Progenitor cell of endocrine pancreas (in vitro differentiated cells): ENCODE measurements around the gene POLG2. TPM values are rescaled to one million over a fixed set of nuclear protein-coding genes. Genes with fewer than 3 reads are reported as not detected.

Experiments
- DNase-seq: peaks from one replicate; pipeline ENCODE4 v3.0.0; 2021; ENCODE audit warnings: low spot score; ENCODE audit not compliant: unreplicated experiment
- H3K27ac Mint-ChIP-seq: 2 replicates; pipeline ENCODE4 v1.8.0; 2021; ENCODE audit warnings: mild to moderate bottlenecking, moderate library complexity, mixed read lengths
- H3K27me3 Mint-ChIP-seq: 2 replicates; pipeline ENCODE4 v1.8.0; 2021; ENCODE audit warnings: mixed read lengths
- H3K36me3 Mint-ChIP-seq: 2 replicates; pipeline ENCODE4 v1.8.0; 2022; ENCODE audit warnings: mixed read lengths; ENCODE audit not compliant: insufficient read depth
- H3K4me1 Mint-ChIP-seq: 2 replicates; pipeline ENCODE4 v1.8.0; 2021; ENCODE audit warnings: low read depth, mixed read lengths
- H3K4me3 Mint-ChIP-seq: 2 replicates; pipeline ENCODE4 v1.8.0; 2021; ENCODE audit warnings: low read depth, mild to moderate bottlenecking, moderate library complexity, mixed read lengths
- H3K9me3 Mint-ChIP-seq: 2 replicates; pipeline ENCODE4 v1.8.0; 2021; ENCODE audit warnings: low read depth, mixed read lengths
- total RNA-seq: library from RNA; stranded (reverse); gene quantifications from 2 replicates; pipeline ENCODE4 v1.2.1, GENCODE V29; 2021
- TF ChIP-seq, protein P1 (sequence below): fragments of 200-600 bp; sonication (generic); IDR thresholded peaks from one replicate; pipeline ENCODE4 v1.5.0; 2021; ENCODE audit warnings: antibody characterized with exemption, mild to moderate bottlenecking; ENCODE audit not compliant: unreplicated experiment

POLG2 gene
- total RNA-seq, 1 donor from 2014 or later: 33.1 TPM

DNA sequence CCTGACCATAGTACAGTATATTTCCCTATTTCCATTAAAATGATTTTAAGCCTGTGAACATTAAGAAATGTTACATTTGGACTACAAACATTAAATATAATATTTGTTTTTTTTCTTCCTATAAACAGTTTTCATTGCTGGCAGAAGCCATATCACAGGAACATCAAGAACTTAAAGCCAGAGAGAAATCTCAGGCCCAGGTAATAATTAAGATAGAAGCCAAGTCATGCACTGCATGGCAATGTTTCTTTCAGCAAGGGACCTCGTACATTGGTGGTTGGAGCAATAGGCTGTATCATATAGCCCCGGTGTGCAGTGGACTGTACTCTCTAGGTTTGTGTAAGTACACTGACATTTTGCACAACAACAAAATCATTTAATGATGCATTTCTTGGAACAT, 40.1 kb upstream of the POLG2 start:
- Mint-ChIP-seq H3K9me3 (no peaks in the 10 kb centered on the region), H3K27ac (no peak overlapping the region), H3K4me1 (no peaks in the 10 kb centered on the region), H3K36me3 (peaks cover 23% of the 10 kb centered on the region), H3K27me3 (no peaks in the 10 kb centered on the region), H3K4me3 (no peak overlapping the region)
- TF ChIP-seq, protein P1, sequence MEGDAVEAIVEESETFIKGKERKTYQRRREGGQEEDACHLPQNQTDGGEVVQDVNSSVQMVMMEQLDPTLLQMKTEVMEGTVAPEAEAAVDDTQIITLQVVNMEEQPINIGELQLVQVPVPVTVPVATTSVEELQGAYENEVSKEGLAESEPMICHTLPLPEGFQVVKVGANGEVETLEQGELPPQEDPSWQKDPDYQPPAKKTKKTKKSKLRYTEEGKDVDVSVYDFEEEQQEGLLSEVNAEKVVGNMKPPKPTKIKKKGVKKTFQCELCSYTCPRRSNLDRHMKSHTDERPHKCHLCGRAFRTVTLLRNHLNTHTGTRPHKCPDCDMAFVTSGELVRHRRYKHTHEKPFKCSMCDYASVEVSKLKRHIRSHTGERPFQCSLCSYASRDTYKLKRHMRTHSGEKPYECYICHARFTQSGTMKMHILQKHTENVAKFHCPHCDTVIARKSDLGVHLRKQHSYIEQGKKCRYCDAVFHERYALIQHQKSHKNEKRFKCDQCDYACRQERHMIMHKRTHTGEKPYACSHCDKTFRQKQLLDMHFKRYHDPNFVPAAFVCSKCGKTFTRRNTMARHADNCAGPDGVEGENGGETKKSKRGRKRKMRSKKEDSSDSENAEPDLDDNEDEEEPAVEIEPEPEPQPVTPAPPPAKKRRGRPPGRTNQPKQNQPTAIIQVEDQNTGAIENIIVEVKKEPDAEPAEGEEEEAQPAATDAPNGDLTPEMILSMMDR: no peak
- DNase-seq: no peak

DNA sequence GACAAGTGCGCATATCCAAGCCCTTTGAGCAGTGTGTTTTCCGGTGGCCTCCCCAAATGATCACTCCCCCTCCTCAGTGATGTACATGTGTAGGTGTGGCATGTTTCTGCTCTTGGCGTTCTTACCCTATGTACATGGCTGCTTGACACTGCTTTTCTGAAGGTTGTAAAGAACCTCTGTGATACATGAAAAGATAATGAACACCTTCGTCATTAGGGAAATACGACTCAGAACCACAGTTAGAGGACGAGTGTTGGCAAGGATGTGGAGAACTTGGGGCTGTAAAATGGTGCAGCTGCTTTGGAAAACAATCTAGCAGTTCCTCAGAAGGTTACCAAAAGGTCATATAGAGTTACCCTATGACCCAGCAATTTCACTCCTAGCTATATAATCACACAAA, 38.5 kb upstream of the POLG2 start:
- peaks cover 23% of the 10 kb centered on the region for H3K36me3 Mint-ChIP-seq

DNA sequence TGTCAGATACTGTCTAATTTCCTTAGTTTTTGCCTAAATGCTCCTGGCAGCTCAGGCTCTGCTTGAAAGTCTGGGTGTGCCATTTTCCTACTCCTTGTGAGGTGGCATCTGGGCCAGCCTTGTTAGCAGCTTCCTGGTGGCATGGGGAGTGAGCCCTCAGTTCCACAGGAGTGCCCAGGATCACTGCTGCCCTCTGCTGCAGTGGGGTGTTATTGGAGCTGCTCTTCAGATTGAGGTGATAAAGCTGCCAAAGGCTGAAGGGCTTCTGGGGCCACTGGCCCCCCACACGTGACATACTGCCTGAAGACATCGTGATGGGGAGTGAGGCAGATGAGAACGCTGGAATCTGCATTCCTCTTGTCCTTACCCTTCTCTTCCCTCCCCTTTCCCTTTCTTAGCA, 37.3 kb upstream of the POLG2 start:
- no peaks in the 10 kb centered on the region for H3K27me3 Mint-ChIP-seq
- peaks cover 25% of the 10 kb centered on the region for H3K36me3 Mint-ChIP-seq
- no peaks in the 10 kb centered on the region for H3K4me1 Mint-ChIP-seq
- TF ChIP-seq, protein P1: no peak
- DNase-seq: no peak
- peak overlapping the region; percentile 8 for H3K27ac Mint-ChIP-seq
- no peaks in the 10 kb centered on the region for H3K9me3 Mint-ChIP-seq
- H3K4me3 Mint-ChIP-seq: no peak overlapping the region

More for the DNA sequence above, 38.5 kb upstream of the POLG2 start:
- DNase-seq: no peak
- Mint-ChIP-seq H3K4me1 (no peaks in the 10 kb centered on the region), H3K4me3 (no peak overlapping the region), H3K27me3 (no peaks in the 10 kb centered on the region), H3K27ac (no peak overlapping the region), H3K9me3 (no peaks in the 10 kb centered on the region)
- TF ChIP-seq, protein P1: no peak

DNA sequence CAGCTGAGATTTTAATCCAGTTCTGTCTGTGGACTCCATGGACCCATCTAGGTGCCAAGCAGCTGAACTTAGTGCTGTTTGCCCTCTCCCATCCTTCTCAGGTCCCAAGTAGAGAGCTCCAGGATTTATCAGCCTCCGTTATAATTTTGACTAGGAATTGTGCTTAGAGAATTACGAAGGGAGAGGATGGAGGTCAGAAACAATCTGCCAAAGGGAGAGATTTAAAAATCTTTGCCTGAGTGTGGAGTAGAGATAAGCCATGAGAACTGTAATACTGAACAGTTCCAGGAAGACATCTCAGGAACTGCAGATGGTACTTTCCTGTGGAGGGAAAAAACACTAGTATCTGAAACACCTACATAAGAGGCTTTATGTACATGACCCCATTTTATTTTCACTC, 36.9 kb upstream of the POLG2 start:
- peaks cover 26% of the 10 kb centered on the region for H3K36me3 Mint-ChIP-seq
- peak overlapping the region; percentile 15 for H3K27ac Mint-ChIP-seq
- H3K9me3 Mint-ChIP-seq: no peaks in the 10 kb centered on the region
- H3K4me3 Mint-ChIP-seq: no peak overlapping the region
- DNase-seq: no peak
- H3K27me3 Mint-ChIP-seq: no peaks in the 10 kb centered on the region
- TF ChIP-seq, protein P1: no peak
- no peaks in the 10 kb centered on the region for H3K4me1 Mint-ChIP-seq

DNA sequence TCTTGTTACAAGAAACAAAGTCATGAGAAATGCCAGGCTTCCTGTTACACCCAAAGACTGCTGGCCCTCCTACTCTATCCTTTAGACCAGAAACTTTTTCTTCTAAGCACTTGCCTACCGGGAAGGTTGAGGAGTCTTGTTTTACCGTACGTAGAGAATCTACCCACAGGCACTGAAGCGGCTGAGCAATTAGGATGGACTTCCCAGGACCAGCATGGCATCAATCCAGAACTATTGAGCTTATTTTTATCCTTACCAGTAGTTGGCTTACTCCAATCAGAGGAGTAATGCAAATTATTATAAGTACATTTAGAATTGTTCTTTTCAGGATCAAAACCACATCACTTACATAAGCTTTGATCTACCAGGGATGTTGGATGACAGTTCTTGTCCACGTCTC, 35.6 kb upstream of the POLG2 start:
- H3K9me3 Mint-ChIP-seq: no peaks in the 10 kb centered on the region
- no peak overlapping the region for H3K4me3 Mint-ChIP-seq
- peaks cover 23% of the 10 kb centered on the region for H3K36me3 Mint-ChIP-seq
- TF ChIP-seq, protein P1: no peak
- H3K27ac Mint-ChIP-seq: no peak overlapping the region
- no peaks in the 10 kb centered on the region for H3K4me1 Mint-ChIP-seq
- H3K27me3 Mint-ChIP-seq: no peaks in the 10 kb centered on the region
- DNase-seq: no peak
